ENCODE measurements around the gene MBOAT2. TPM values are rescaled to one million over a fixed set of nuclear protein-coding genes. Genes with fewer than 3 reads are reported as not detected.
A peak's percentile ranks its signal among the peaks of the same experiment; 100 is the strongest.

Gene MBOAT2
- total and polyA plus RNA-seq, 4 donors, result 9.0 to 72.9 (median 16.8) TPM

- DNase-seq (peak in 2 of 3 donors; percentile 39 to 65), ATAC-seq (ENCODE audit: insufficient read depth, low FRiP score) (peak; percentile 87)
- TF ChIP-seq CTCF (IDR thresholded peaks at IDR 0.05; ENCODE audit: control extremely low read depth, extremely low read depth), result no peak
- Histone ChIP-seq H3K9ac (ENCODE audit: insufficient read depth in 1 of 2, low read length in 2 of 2) (no peak overlapping the region), H3K4me3 (no peak overlapping the region), H3K9me3 (ENCODE audit: control insufficient read depth in 4 of 4, insufficient read depth in 3 of 4, low read length in 3 of 4) (no peaks in the 10 kb centered on the region), H3K27me3 (ENCODE audit: control insufficient read depth in 3 of 3, insufficient read depth in 3 of 3, low read length in 2 of 3) (no peaks in the 10 kb centered on the region), H3K27ac (ENCODE audit: low read depth in 1 of 2, low read length in 1 of 2) (peak overlapping the region in 1 of 2 donors; percentile 39), H3K4me1 (ENCODE audit: control insufficient read depth in 5 of 5, insufficient read depth in 5 of 5, low read length in 5 of 5) (peaks cover 0 to 2% (median 0%) of the 10 kb centered on the region in 5 donors), H3K36me3 (ENCODE audit: control insufficient read depth in 4 of 4, insufficient read depth in 4 of 4, low read length in 4 of 4) (peaks cover 4 to 25% (median 7%) of the 10 kb centered on the region in 4 donors)
- 46 to 50% methylated on average over 8 of the region's 8 CpGs for WGBS, 2 donors
Observed at GRCh38 chr2:8821276-8822217, 181.9 kb downstream of the MBOAT2 start.

- no peaks in the 10 kb centered on the region for H3K9me3 ChIP-seq (ENCODE audit: control insufficient read depth in 4 of 4, insufficient read depth in 3 of 4, low read length in 3 of 4)
- peak overlapping the region in 1 of 2 donors; percentile 77 for H3K27ac ChIP-seq (ENCODE audit: low read depth in 1 of 2, low read length in 1 of 2)
- 95% methylated on average over 8 of the region's 8 CpGs for WGBS, 2 donors
- DNase-seq (no peak), ATAC-seq (ENCODE audit: insufficient read depth, low FRiP score) (no peak)
- no peaks in the 10 kb centered on the region for H3K27me3 ChIP-seq (ENCODE audit: control insufficient read depth in 3 of 3, insufficient read depth in 3 of 3, low read length in 2 of 3)
- H3K4me3 ChIP-seq, result no peak overlapping the region
- peaks cover 4 to 32% (median 12%) of the 10 kb centered on the region in 4 donors for H3K36me3 ChIP-seq (ENCODE audit: control insufficient read depth in 4 of 4, insufficient read depth in 4 of 4, low read length in 4 of 4)
- no peak overlapping the region for H3K9ac ChIP-seq (ENCODE audit: insufficient read depth in 1 of 2, low read length in 2 of 2)
- H3K4me1 ChIP-seq (ENCODE audit: control insufficient read depth in 5 of 5, insufficient read depth in 5 of 5, low read length in 5 of 5), result peaks cover 0 to 2% (median 0%) of the 10 kb centered on the region in 5 donors
- TF ChIP-seq CTCF (IDR thresholded peaks at IDR 0.05; ENCODE audit: control extremely low read depth, extremely low read depth), result no peak
Observed at GRCh38 chr2:8819948-8820347, 183.5 kb downstream of the MBOAT2 start.

- DNase-seq (no peak), ATAC-seq (ENCODE audit: insufficient read depth, low FRiP score) (no peak)
- TF ChIP-seq CTCF (IDR thresholded peaks at IDR 0.05; ENCODE audit: control extremely low read depth, extremely low read depth), result no peak
- Histone ChIP-seq H3K27ac (ENCODE audit: low read depth in 1 of 2, low read length in 1 of 2) (peak overlapping the region in 1 of 2 donors; percentile 55), H3K36me3 (ENCODE audit: control insufficient read depth in 4 of 4, insufficient read depth in 4 of 4, low read length in 4 of 4) (peaks cover 5 to 31% (median 8%) of the 10 kb centered on the region in 4 donors), H3K4me1 (ENCODE audit: control insufficient read depth in 5 of 5, insufficient read depth in 5 of 5, low read length in 5 of 5) (peaks cover 0 to 2% (median 0%) of the 10 kb centered on the region in 5 donors), H3K9me3 (ENCODE audit: control insufficient read depth in 4 of 4, insufficient read depth in 3 of 4, low read length in 3 of 4) (no peaks in the 10 kb centered on the region), H3K4me3 (no peak overlapping the region), H3K9ac (ENCODE audit: insufficient read depth in 1 of 2, low read length in 2 of 2) (no peak overlapping the region), H3K27me3 (ENCODE audit: control insufficient read depth in 3 of 3, insufficient read depth in 3 of 3, low read length in 2 of 3) (no peaks in the 10 kb centered on the region)
- 90 to 92% methylated on average over 5 of the region's 5 CpGs for WGBS, 2 donors
Observed at GRCh38 chr2:8819194-8819593, 184.3 kb downstream of the MBOAT2 start.

Data from lung (tissue), 12 donors.